ENCODE measurements around the gene SEC14L5. TPM values are rescaled to one million over a fixed set of nuclear protein-coding genes. Genes with fewer than 3 reads are reported as not detected.

SEC14L5 gene
- polyA plus RNA-seq: not detected

GRCh38 chr16:4957720-4958509 is at the start of gene SEC14L5:
SEC14L5 (plus strand) TSS chr16:4958330; CDS start chr16:4959324, 994 bp downstream.
- Mint-ChIP-seq H3K4me1 (peaks cover 26 to 31% of the 10 kb centered on the region in 2 donors), H3K27ac (no peak within 1 kb of the TSS), H3K4me3 (peak within 1 kb of the TSS; percentile 75 to 83 (median 79)), H3K9me3 (peaks cover 0 to 2% (median 0%) of the 10 kb centered on the region in 6 donors), H3K36me3 (no peaks in the 10 kb centered on the region), H3K27me3 (ENCODE audit: low read depth in 3 of 3) (peaks cover 11 to 18% (median 13%) of the 10 kb centered on the region in 3 donors)
- peak; percentile 77 to 81 (median 77) for DNase-seq

- H3K27me3 Mint-ChIP-seq (ENCODE audit: low read depth in 3 of 3): peaks cover 8 to 12% (median 9%) of the 10 kb centered on the region in 3 donors
- no peak overlapping the region for H3K4me3 Mint-ChIP-seq
- no peak for DNase-seq
- H3K27ac Mint-ChIP-seq: no peak overlapping the region
- H3K9me3 Mint-ChIP-seq: no peaks in the 10 kb centered on the region
- no peaks in the 10 kb centered on the region for H3K36me3 Mint-ChIP-seq
- no peaks in the 10 kb centered on the region for H3K4me1 Mint-ChIP-seq
Measured at GRCh38 chr16:4908854-4909401, 49.2 kb upstream of the SEC14L5 start.

GRCh38 chr16:4909825-4910224 is 48.3 kb upstream of the SEC14L5 start:
- Mint-ChIP-seq H3K36me3 (no peaks in the 10 kb centered on the region), H3K27ac (no peak overlapping the region), H3K4me1 (no peaks in the 10 kb centered on the region), H3K9me3 (no peaks in the 10 kb centered on the region), H3K4me3 (no peak overlapping the region), H3K27me3 (ENCODE audit: low read depth in 3 of 3) (peaks cover 9% of the 10 kb centered on the region in 3 donors)
- DNase-seq: no peak

- no peaks in the 10 kb centered on the region for H3K9me3 Mint-ChIP-seq
- H3K27ac Mint-ChIP-seq: no peak overlapping the region
- no peaks in the 10 kb centered on the region for H3K36me3 Mint-ChIP-seq
- peaks cover 4 to 9% (median 5%) of the 10 kb centered on the region in 3 donors for H3K27me3 Mint-ChIP-seq (ENCODE audit: low read depth in 3 of 3)
- DNase-seq: no peak
- H3K4me3 Mint-ChIP-seq: no peak overlapping the region
- no peaks in the 10 kb centered on the region for H3K4me1 Mint-ChIP-seq
Measured at GRCh38 chr16:4910828-4911227, 47.3 kb upstream of the SEC14L5 start.

GRCh38 chr16:4911970-4912386 is 46.2 kb upstream of the SEC14L5 start:
- peaks cover 4 to 7% (median 6%) of the 10 kb centered on the region in 3 donors for H3K27me3 Mint-ChIP-seq (ENCODE audit: low read depth in 3 of 3)
- no peaks in the 10 kb centered on the region for H3K36me3 Mint-ChIP-seq
- no peaks in the 10 kb centered on the region for H3K9me3 Mint-ChIP-seq
- H3K27ac Mint-ChIP-seq: no peak overlapping the region
- H3K4me1 Mint-ChIP-seq: no peaks in the 10 kb centered on the region
- no peak for DNase-seq
- no peak overlapping the region for H3K4me3 Mint-ChIP-seq

GRCh38 chr16:4913130-4913773 is 44.9 kb upstream of the SEC14L5 start:
- Mint-ChIP-seq H3K4me1 (no peaks in the 10 kb centered on the region), H3K36me3 (no peaks in the 10 kb centered on the region), H3K27me3 (ENCODE audit: low read depth in 3 of 3) (peaks cover 4 to 6% (median 5%) of the 10 kb centered on the region in 3 donors), H3K27ac (no peak overlapping the region), H3K4me3 (no peak overlapping the region), H3K9me3 (no peaks in the 10 kb centered on the region)
- DNase-seq: no peak

- no peaks in the 10 kb centered on the region for H3K9me3 Mint-ChIP-seq
- no peak overlapping the region for H3K27ac Mint-ChIP-seq
- H3K4me3 Mint-ChIP-seq: no peak overlapping the region
- H3K27me3 Mint-ChIP-seq (ENCODE audit: low read depth in 3 of 3): peaks cover 4 to 6% (median 5%) of the 10 kb centered on the region in 3 donors
- DNase-seq: no peak
- H3K36me3 Mint-ChIP-seq: no peaks in the 10 kb centered on the region
- H3K4me1 Mint-ChIP-seq: no peaks in the 10 kb centered on the region
Measured at GRCh38 chr16:4913774-4914525, 44.2 kb upstream of the SEC14L5 start.

- DNase-seq: no peak
- H3K4me3 Mint-ChIP-seq: no peak overlapping the region
- peaks cover 4 to 6% (median 5%) of the 10 kb centered on the region in 3 donors for H3K27me3 Mint-ChIP-seq (ENCODE audit: low read depth in 3 of 3)
- no peaks in the 10 kb centered on the region for H3K9me3 Mint-ChIP-seq
- no peaks in the 10 kb centered on the region for H3K4me1 Mint-ChIP-seq
- H3K36me3 Mint-ChIP-seq: no peaks in the 10 kb centered on the region
- no peak overlapping the region for H3K27ac Mint-ChIP-seq
Measured at GRCh38 chr16:4914528-4915225, 43.5 kb upstream of the SEC14L5 start.

- Mint-ChIP-seq H3K36me3 (no peaks in the 10 kb centered on the region), H3K27me3 (ENCODE audit: low read depth in 3 of 3) (peaks cover 3 to 8% (median 4%) of the 10 kb centered on the region in 3 donors), H3K9me3 (no peaks in the 10 kb centered on the region), H3K27ac (no peak overlapping the region), H3K4me3 (no peak overlapping the region), H3K4me1 (no peaks in the 10 kb centered on the region)
- no peak for DNase-seq
Measured at GRCh38 chr16:4915226-4915761, 42.8 kb upstream of the SEC14L5 start.

- no peak overlapping the region for H3K4me3 Mint-ChIP-seq
- no peak overlapping the region for H3K27ac Mint-ChIP-seq
- H3K27me3 Mint-ChIP-seq (ENCODE audit: low read depth in 3 of 3): peaks cover 1 to 4% (median 3%) of the 10 kb centered on the region in 3 donors
- DNase-seq: no peak
- no peaks in the 10 kb centered on the region for H3K4me1 Mint-ChIP-seq
- H3K36me3 Mint-ChIP-seq: no peaks in the 10 kb centered on the region
- no peaks in the 10 kb centered on the region for H3K9me3 Mint-ChIP-seq
Measured at GRCh38 chr16:4917117-4917516, 41.0 kb upstream of the SEC14L5 start.

GRCh38 chr16:4918781-4919251 is 39.3 kb upstream of the SEC14L5 start:
- no peaks in the 10 kb centered on the region for H3K36me3 Mint-ChIP-seq
- H3K4me1 Mint-ChIP-seq: no peaks in the 10 kb centered on the region
- no peak for DNase-seq
- no peaks in the 10 kb centered on the region for H3K9me3 Mint-ChIP-seq
- H3K4me3 Mint-ChIP-seq: no peak overlapping the region
- peaks cover 2 to 4% (median 3%) of the 10 kb centered on the region in 3 donors for H3K27me3 Mint-ChIP-seq (ENCODE audit: low read depth in 3 of 3)
- H3K27ac Mint-ChIP-seq: no peak overlapping the region

GRCh38 chr16:4920826-4921225 is 37.3 kb upstream of the SEC14L5 start:
- H3K4me3 Mint-ChIP-seq: no peak overlapping the region
- peaks cover 0 to 3% (median 0%) of the 10 kb centered on the region in 6 donors for H3K9me3 Mint-ChIP-seq
- peaks cover 1 to 6% (median 2%) of the 10 kb centered on the region in 3 donors for H3K27me3 Mint-ChIP-seq (ENCODE audit: low read depth in 3 of 3)
- no peak for DNase-seq
- no peaks in the 10 kb centered on the region for H3K4me1 Mint-ChIP-seq
- H3K27ac Mint-ChIP-seq: no peak overlapping the region
- H3K36me3 Mint-ChIP-seq: no peaks in the 10 kb centered on the region
